ENCODE data around the gene CPNE4. TPM values are rescaled to one million over a fixed set of nuclear protein-coding genes. Genes with fewer than 3 reads are reported as not detected.

CPNE4 gene
- total RNA-seq, 1 experiment from 2014 or later, result 1.9 TPM

GRCh38 chr3:131775650-131776049 lies 259.2 kb downstream of the CPNE4 start:
- Histone ChIP-seq H3K23ac (ENCODE audit: insufficient read length, low read depth, low read length) (no peak overlapping the region), H3K56ac (ENCODE audit: insufficient read length, low read depth, low read length) (no peak overlapping the region), H3K23me2 (ENCODE audit: insufficient read length, low read depth, low read length, poor library complexity, severe bottlenecking) (no peaks in the 10 kb centered on the region), H3K14ac (ENCODE audit: insufficient read depth, low read length) (no peak overlapping the region), H3K9me3 (ENCODE audit: control insufficient read depth, low read depth, low read length) (peaks cover 7% of the 10 kb centered on the region), H2AK5ac (ENCODE audit: insufficient read length, low read length) (no peak overlapping the region), H4K8ac (replicated peaks; ENCODE audit: insufficient read length, low read depth, low read length) (no peak overlapping the region), H3K18ac (ENCODE audit: insufficient read length, low read depth, low read length) (no peak overlapping the region), H3K4me1 (ENCODE audit: insufficient read depth, low read length) (no peaks in the 10 kb centered on the region), H2BK20ac (ENCODE audit: low read depth, low read length, poor library complexity, severe bottlenecking) (no peak overlapping the region), H2BK5ac (ENCODE audit: insufficient read length, low read length) (no peak overlapping the region), H3K4me2 (ENCODE audit: insufficient read depth, insufficient read length, low read length) (no peak overlapping the region), H3K27ac (ENCODE audit: insufficient read length, low read depth, low read length) (no peak overlapping the region), H3K79me2 (ENCODE audit: insufficient read depth, low read length) (no peaks in the 10 kb centered on the region), H4K5ac (ENCODE audit: insufficient read length, low read depth, low read length) (no peak overlapping the region), H3K27me3 (ENCODE audit: insufficient read depth, low read length) (no peaks in the 10 kb centered on the region), H2BK120ac (ENCODE audit: low read depth, low read length, poor library complexity, severe bottlenecking) (no peak overlapping the region), H2BK15ac (ENCODE audit: low read depth, low read length) (no peak overlapping the region), H4K91ac (ENCODE audit: insufficient read length, low read depth, low read length) (no peak overlapping the region), H2BK12ac (ENCODE audit: insufficient read length, low read depth, low read length) (no peak overlapping the region), H3T11ph (ENCODE audit: low read length) (no peak overlapping the region), H3K79me1 (ENCODE audit: insufficient read depth, low read depth, low read length, poor library complexity, severe bottlenecking) (no peaks in the 10 kb centered on the region), H4K20me1 (ENCODE audit: control insufficient read depth, insufficient read depth, insufficient read length) (no peaks in the 10 kb centered on the region), H3K9ac (ENCODE audit: extremely low read depth, insufficient read length, low read length) (no peak overlapping the region), H2AFZ (ENCODE audit: low read length) (no peak overlapping the region), H3K4ac (ENCODE audit: low read depth, low read length) (no peak overlapping the region)
- no peaks in the 10 kb centered on the region for H3K4me1 Mint-ChIP-seq
- peaks cover 2 to 13% (median 6%) of the 10 kb centered on the region in 3 experiments; a peak in 4 of 7 replicates for H3K36me3 Mint-ChIP-seq (ENCODE audit: insufficient read depth in 1 of 3, low read depth in 3 of 3)
- no peak overlapping the region for H3K4me3 Mint-ChIP-seq
- DNase-seq, result no peak
- TF ChIP-seq, protein P1, sequence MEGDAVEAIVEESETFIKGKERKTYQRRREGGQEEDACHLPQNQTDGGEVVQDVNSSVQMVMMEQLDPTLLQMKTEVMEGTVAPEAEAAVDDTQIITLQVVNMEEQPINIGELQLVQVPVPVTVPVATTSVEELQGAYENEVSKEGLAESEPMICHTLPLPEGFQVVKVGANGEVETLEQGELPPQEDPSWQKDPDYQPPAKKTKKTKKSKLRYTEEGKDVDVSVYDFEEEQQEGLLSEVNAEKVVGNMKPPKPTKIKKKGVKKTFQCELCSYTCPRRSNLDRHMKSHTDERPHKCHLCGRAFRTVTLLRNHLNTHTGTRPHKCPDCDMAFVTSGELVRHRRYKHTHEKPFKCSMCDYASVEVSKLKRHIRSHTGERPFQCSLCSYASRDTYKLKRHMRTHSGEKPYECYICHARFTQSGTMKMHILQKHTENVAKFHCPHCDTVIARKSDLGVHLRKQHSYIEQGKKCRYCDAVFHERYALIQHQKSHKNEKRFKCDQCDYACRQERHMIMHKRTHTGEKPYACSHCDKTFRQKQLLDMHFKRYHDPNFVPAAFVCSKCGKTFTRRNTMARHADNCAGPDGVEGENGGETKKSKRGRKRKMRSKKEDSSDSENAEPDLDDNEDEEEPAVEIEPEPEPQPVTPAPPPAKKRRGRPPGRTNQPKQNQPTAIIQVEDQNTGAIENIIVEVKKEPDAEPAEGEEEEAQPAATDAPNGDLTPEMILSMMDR (conservative IDR thresholded peaks at IDR 0.05), result no peak
- H3K27me3 Mint-ChIP-seq (ENCODE audit: low read depth), result no peaks in the 10 kb centered on the region
- H3K27ac Mint-ChIP-seq, result no peak overlapping the region
- peaks cover 12 to 14% of the 10 kb centered on the region in 2 experiments for H3K9me3 Mint-ChIP-seq
